H1 (cell line): ENCODE measurements around the gene OR5H6. TPM values are rescaled to one million over a fixed set of nuclear protein-coding genes. Genes with fewer than 3 reads are reported as not detected.

Source experiments
- CTCF ChIA-PET: fragments of 300-600 bp; sonication (Branson Sonifier 250); formaldehyde crosslinking; loops from one replicate; lab custom pipeline; 2021; ENCODE audit not compliant: partially characterized antibody; lab: Charles Lee
- POLR2A ChIA-PET: fragments of 300-600 bp; sonication (Branson Sonifier 250); formaldehyde crosslinking; loops from one replicate; lab custom pipeline; 2021; ENCODE audit warnings: inconsistent platforms; ENCODE audit not compliant: partially characterized antibody; lab: Charles Lee
- DNase-seq, 2 experiments: peaks; one replicate each; pipeline versions ENCODE4 v3.0.0 to v3.0.0-alpha.2; 2010 to 2022; ENCODE audit warnings: low spot score in 2 of 2, low read depth in 1 of 2, mixed read lengths in 1 of 2
- FAIRE-seq: peaks from 2 replicates; lab custom pipeline; 2011; peaks lifted over from hg19 to GRCh38; lab: Jason Lieb, UNC
- H2AFZ ChIP-seq: 2 replicates; pipeline ENCODE4 v1.8.1; 2012; ENCODE audit warnings: low read length, inconsistent platforms
- H2AK5ac ChIP-seq: 2 replicates; pipeline ENCODE4 v1.6.1; 2013; ENCODE audit warnings: low read depth, low read length
- H2BK120ac ChIP-seq: replicated peaks from 2 replicates; pipeline ENCODE3; 2013; ENCODE audit warnings: low read depth, low read length, inconsistent platforms
- H2BK12ac ChIP-seq: 2 replicates; pipeline ENCODE4 v1.6.1; 2013; ENCODE audit warnings: low read depth, low read length
- H2BK15ac ChIP-seq: 2 replicates; pipeline ENCODE4 v1.6.1; 2013; ENCODE audit warnings: low read length
- H2BK20ac ChIP-seq: 2 replicates; pipeline ENCODE4 v1.6.1; 2013; ENCODE audit warnings: low read length
- H2BK5ac ChIP-seq: 2 replicates; pipeline ENCODE4 v1.6.1; 2013; ENCODE audit warnings: low read depth, low read length
- H3K14ac ChIP-seq: 2 replicates; pipeline ENCODE4 v1.6.1; 2013; ENCODE audit warnings: inconsistent platforms; ENCODE audit not compliant: insufficient read length
- H3K18ac ChIP-seq: 2 replicates; pipeline ENCODE4 v1.6.1; 2013; ENCODE audit warnings: low read length; ENCODE audit errors: extremely low read depth
- H3K23ac ChIP-seq: 2 replicates; pipeline ENCODE4 v1.6.1; 2013; ENCODE audit warnings: inconsistent platforms; ENCODE audit not compliant: insufficient read length
- H3K23me2 ChIP-seq: 2 replicates; pipeline ENCODE4 v1.6.1; 2013; ENCODE audit warnings: low read depth, low read length
- H3K27ac ChIP-seq: 2 replicates; pipeline ENCODE4 v1.6.1; 2011; ENCODE audit warnings: low read depth, low read length, inconsistent platforms
- H3K27me3 ChIP-seq, 4 experiments: replicated peaks in 1 of 4; 1 replicate in 1 of 4; 2 replicates in 3 of 4; pipeline versions ENCODE4 v1.6.1 to v1.8.1; 2011 to 2013; ENCODE audit warnings: low read length in 3 of 4, mild to moderate bottlenecking in 3 of 4, inconsistent platforms in 2 of 4, mixed read lengths in 2 of 4, moderate library complexity in 1 of 4; ENCODE audit not compliant: control insufficient read depth in 3 of 4, insufficient read depth in 3 of 4; ENCODE audit errors: extremely low read depth in 1 of 4
- H3K36me3 ChIP-seq, 4 experiments: 2 replicates each; pipeline versions ENCODE4 v1.6.1 to v1.8.1; 2011 to 2013; ENCODE audit warnings: mild to moderate bottlenecking in 4 of 4, low read length in 3 of 4, moderate library complexity in 2 of 4, control low read depth in 1 of 4, inconsistent platforms in 1 of 4; ENCODE audit not compliant: insufficient read depth in 4 of 4, control insufficient read depth in 2 of 4
- H3K4ac ChIP-seq: replicated peaks from 2 replicates; pipeline ENCODE3; 2013; ENCODE audit warnings: low read length, low read depth, mixed read lengths, inconsistent platforms; ENCODE audit not compliant: insufficient read length
- H3K4me1 ChIP-seq, 4 experiments: replicated peaks in 1 of 4; 1 replicate in 1 of 4; 2 replicates in 3 of 4; pipeline versions ENCODE4 v1.6.1 to v1.8.1; 2011 to 2013; ENCODE audit warnings: low read length in 3 of 4, inconsistent platforms in 2 of 4, mixed read lengths in 1 of 4; ENCODE audit not compliant: insufficient read depth in 4 of 4, control insufficient read depth in 3 of 4
- H3K4me2 ChIP-seq, 2 experiments: 2 replicates each; pipeline versions ENCODE4 v1.6.1 to v1.8.1; 2011 to 2013; ENCODE audit warnings: low read depth in 2 of 2, low read length in 2 of 2, control low read depth in 1 of 2, inconsistent platforms in 1 of 2, mild to moderate bottlenecking in 1 of 2; ENCODE audit not compliant: insufficient read depth in 1 of 2
- H3K4me3 ChIP-seq, 4 experiments: fragments of 200-600, 300-600 bp in 1 of 4; sonication (generic), shearing (Covaris generic), sonication (Bioruptor Twin) in 1 of 4; 2 replicates each; pipeline versions ENCODE4 v1.5.1 to v1.8.1; 2011 to 2016; ENCODE audit warnings: low read length in 4 of 4, low read depth in 3 of 4, control low read depth in 2 of 4, inconsistent platforms in 2 of 4, mild to moderate bottlenecking in 2 of 4, mixed read lengths in 1 of 4, moderate library complexity in 1 of 4; ENCODE audit not compliant: insufficient read depth in 2 of 4; ENCODE audit errors: extremely low read depth in 1 of 4
- H3K56ac ChIP-seq: replicated peaks from 2 replicates; pipeline ENCODE3; 2013; ENCODE audit warnings: low read depth, mild to moderate bottlenecking, mixed read lengths, low read length, inconsistent platforms; ENCODE audit not compliant: insufficient read length
- H3K79me1 ChIP-seq: 2 replicates; pipeline ENCODE4 v1.6.1; 2013; ENCODE audit warnings: low read depth, low read length, control low read depth
- H3K79me2 ChIP-seq, 2 experiments: 2 replicates each; pipeline versions ENCODE4 v1.6.1 to v1.8.1; 2012 to 2013; ENCODE audit warnings: low read length in 2 of 2, mild to moderate bottlenecking in 2 of 2, inconsistent platforms in 1 of 2; ENCODE audit not compliant: insufficient read depth in 2 of 2, control insufficient read depth in 1 of 2
- H3K9ac ChIP-seq, 4 experiments: replicated peaks in 1 of 4; 1 replicate in 1 of 4; 2 replicates in 3 of 4; pipeline versions ENCODE4 v1.6.1 to v1.8.1; 2011 to 2013; ENCODE audit warnings: low read depth in 3 of 4, low read length in 3 of 4, control low read depth in 2 of 4, mild to moderate bottlenecking in 2 of 4, moderate library complexity in 2 of 4, inconsistent platforms in 1 of 4; ENCODE audit errors: extremely low read depth in 1 of 4
- H3K9me3 ChIP-seq, 2 experiments: 2 replicates each; pipeline versions ENCODE4 v1.6.1 to v1.8.1; 2012 to 2013; ENCODE audit warnings: mild to moderate bottlenecking in 2 of 2, moderate library complexity in 2 of 2, control low read depth in 1 of 2, inconsistent platforms in 1 of 2, low read depth in 1 of 2, low read length in 1 of 2, mixed read lengths in 1 of 2; ENCODE audit not compliant: insufficient read depth in 2 of 2
- H4K20me1 ChIP-seq, 2 experiments: replicated peaks in 1 of 2; 2 replicates each; pipeline versions ENCODE3 to v1.8.1; 2011 to 2013; ENCODE audit warnings: inconsistent platforms in 2 of 2, low read length in 2 of 2, mild to moderate bottlenecking in 1 of 2; ENCODE audit not compliant: insufficient read depth in 2 of 2, control insufficient read depth in 1 of 2
- H4K5ac ChIP-seq: 2 replicates; pipeline ENCODE4 v1.6.1; 2013; ENCODE audit warnings: low read length, low read depth, mixed read lengths, inconsistent platforms; ENCODE audit not compliant: insufficient read length
- H4K8ac ChIP-seq: 2 replicates; pipeline ENCODE4 v1.8.0; 2013; ENCODE audit warnings: mild to moderate bottlenecking, moderate library complexity, low read length, inconsistent platforms; ENCODE audit not compliant: insufficient read depth; ENCODE audit errors: extremely low read depth
- H4K91ac ChIP-seq: replicated peaks from 2 replicates; pipeline ENCODE3; 2013; ENCODE audit warnings: low read length, mixed read lengths, inconsistent platforms; ENCODE audit not compliant: insufficient read length
- BACH1 ChIP-seq: IDR thresholded peaks from 2 replicates; pipeline ENCODE4 v1.6.1; 2012; ENCODE audit warnings: low read length, improper control_type of control experiment
- CEBPB ChIP-seq: IDR thresholded peaks from 2 replicates; pipeline ENCODE4 v1.6.1; 2012; ENCODE audit warnings: low read depth, low read length
- CHD2 ChIP-seq: IDR thresholded peaks from 2 replicates; pipeline ENCODE4 v1.6.1; 2012; ENCODE audit warnings: low read length, improper control_type of control experiment
- CREB1 ChIP-seq: IDR thresholded peaks from 2 replicates; pipeline ENCODE4 v1.6.1; 2012; ENCODE audit warnings: inconsistent platforms
- EZH2 ChIP-seq: fragments of 200-600 bp; sonication (generic); IDR thresholded peaks from 2 replicates; pipeline ENCODE4 v1.7.1; 2012; ENCODE audit warnings: low read depth, mild to moderate bottlenecking, moderate library complexity, low read length, inconsistent platforms; ENCODE audit not compliant: severe bottlenecking
- PHF8 ChIP-seq: fragments of 200-600 bp; sonication (generic); conservative IDR thresholded peaks from 2 replicates; pipeline ENCODE4 v1.7.1; 2012; ENCODE audit warnings: low read depth, mild to moderate bottlenecking, inconsistent platforms, low read length, moderate library complexity
- RBBP5 ChIP-seq: IDR thresholded peaks from 2 replicates; pipeline ENCODE4 v1.7.1; 2012; ENCODE audit warnings: low read depth, mild to moderate bottlenecking, inconsistent platforms, low read length, moderate library complexity, borderline replicate concordance
- RNF2 ChIP-seq: fragments of 200-900, 300-1000 bp; sonication (generic); IDR thresholded peaks from 2 replicates; pipeline ENCODE4 v1.7.1; 2016; ENCODE audit warnings: borderline replicate concordance, low read depth, mild to moderate bottlenecking, antibody characterized with exemption, low read length; ENCODE audit not compliant: poor library complexity, severe bottlenecking; ENCODE audit errors: missing control alignments
- SIRT6 ChIP-seq: IDR thresholded peaks from one replicate; pipeline ENCODE4 v1.7.1; 2012; ENCODE audit warnings: low read length, inconsistent platforms
- SUZ12 ChIP-seq: fragments of 200-600 bp; sonication (generic); IDR thresholded peaks from 2 replicates; pipeline ENCODE4 v1.6.1; 2012; ENCODE audit warnings: mild to moderate bottlenecking, inconsistent platforms, low read length, moderate library complexity, mixed read lengths
- ZNF274 ChIP-seq: IDR thresholded peaks from 2 replicates; pipeline ENCODE4 v1.7.0; 2012; ENCODE audit warnings: low read length, borderline replicate concordance; ENCODE audit errors: extremely low read depth
- WGBS, 2 experiments: shearing (Covaris generic) in 1 of 2; methylation state at CpG; one replicate each; pipeline versions ENCODE4 v1.1.6 to v1.1.7; 2013 to 2015; ENCODE audit warnings: low lambda C conversion rate in 2 of 2, mixed read lengths in 2 of 2, inconsistent platforms in 1 of 2, low coverage in 1 of 2, missing lambda C conversion rate in 1 of 2; ENCODE audit not compliant: insufficient replicate concordance in 2 of 2, insufficient coverage in 1 of 2, insufficient read length in 1 of 2; ENCODE audit errors: extremely low coverage in 1 of 2, missing lambda C conversion rate in 1 of 2; 5-methylcytosine and 5-hydroxymethylcytosine counted together
- polyA plus RNA-seq, 7 experiments: library from polyadenylated mRNA; depleted of rRNA in 3 of 7; stranded (reverse) in 5 of 7; unstranded in 2 of 7; fragments of >200 nt in 5 of 7; fragments of 200-250 nt in 2 of 7; gene quantifications; 1 replicate in 5 of 7; 2 replicates in 1 of 7; 4 replicates in 1 of 7; pipeline versions ENCODE4 v1.2.1 to v1.2.3, GENCODE V29; 2011 to 2013; ENCODE audit warnings: missing spikeins in 2 of 7, mixed read lengths in 2 of 7
- total RNA-seq: library from RNA; stranded (reverse); fragmentation: NEBNext Ultra II Directional; extraction: Animal tissue kit (Norgen Biotek cat#: 25700); gene quantifications from 2 replicates; pipeline ENCODE4 v1.2.1, GENCODE V29; 2021
- TF ChIP-seq, protein P1 (sequence below), 3 experiments: IDR thresholded peaks; 1 replicate in 2 of 3; 2 replicates in 1 of 3; pipeline versions ENCODE4 v1.5.1 to v1.6.1; 2011; ENCODE audit warnings: low read length in 3 of 3, mild to moderate bottlenecking in 3 of 3, inconsistent platforms in 2 of 3, low read depth in 1 of 3, moderate library complexity in 1 of 3; ENCODE audit not compliant: insufficient read depth in 1 of 3; ENCODE audit errors: control extremely low read depth in 1 of 3

OR5H6 gene
- total and polyA plus RNA-seq, 2 of the 8 experiments (the other 6 are each of a cell fraction or from before 2014, with no cell fraction given), result 0.06 TPM; not detected in 1

DNA sequence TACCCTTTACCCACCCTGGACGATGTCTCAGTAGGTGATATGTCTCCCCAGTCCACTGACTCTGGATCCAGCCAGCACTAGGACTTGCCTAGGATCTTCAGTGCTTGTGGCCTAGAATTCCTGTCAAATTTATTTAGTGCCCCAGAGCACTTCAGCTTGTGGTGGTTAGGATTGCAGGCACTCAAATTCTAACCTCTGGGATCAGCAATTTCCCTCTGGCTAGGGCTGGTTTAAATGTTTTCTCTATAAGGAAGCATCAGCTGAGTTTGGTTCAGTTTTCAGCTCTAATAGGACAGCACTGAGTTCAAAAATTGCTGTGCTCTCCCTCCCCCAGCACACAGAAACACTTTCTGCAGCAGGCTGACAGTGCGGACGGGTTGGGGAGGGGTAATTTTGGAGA, 8.1 kb downstream of the OR5H6 start:
- Histone ChIP-seq H3K9ac (no peak overlapping the region), H2BK20ac (no peak overlapping the region), H3K4me2 (no peak overlapping the region), H2BK5ac (no peak overlapping the region), H3K23me2 (no peaks in the 10 kb centered on the region), H3K18ac (no peak overlapping the region), H3K56ac (no peak overlapping the region), H3K4ac (no peak overlapping the region), H3K4me3 (no peak overlapping the region), H3K9me3 (peaks cover 0 to 4% of the 10 kb centered on the region in 2 experiments; a peak in 2 of 4 replicates), H4K5ac (no peak overlapping the region), H4K91ac (peak overlapping the region; percentile 69), H3K79me1 (no peaks in the 10 kb centered on the region), H2BK12ac (no peak overlapping the region), H3K4me1 (no peaks in the 10 kb centered on the region), H3K27ac (no peak overlapping the region), H2BK15ac (no peak overlapping the region), H4K20me1 (no peaks in the 10 kb centered on the region), H3K79me2 (no peaks in the 10 kb centered on the region), H2AK5ac (no peak overlapping the region), H2AFZ (peak overlapping the region; percentile 49; the same call in 1 of the 2 replicates), H3K23ac (no peak overlapping the region), H4K8ac (no peak overlapping the region), H2BK120ac (no peak overlapping the region), H3K36me3 (no peaks in the 10 kb centered on the region), H3K27me3 (no peaks in the 10 kb centered on the region), H3K14ac (no peak overlapping the region)
- CTCF ChIA-PET, result interaction anchor here (1.3 to 3.2 kb wide), 2 partner anchors 13 to 57 kb away, joined by 3 to 18 read pairs; no protein-coding TSS in a partner anchor
- WGBS, 2 experiments, result 84% methylated on average over 3 of the region's 3 CpGs; no CpG with 5 or more reads in 1 of the 2 experiments
- POLR2A ChIA-PET, result interaction anchor here (0.7 kb wide), 1 partner anchor 48 kb away, joined by 3 read pairs; no protein-coding TSS in a partner anchor
- FAIRE-seq (no peak), DNase-seq (no peak)
- TF ChIP-seq CEBPB, result no peak
- TF ChIP-seq RNF2, result no peak
- TF ChIP-seq SUZ12, result no peak
- no peak for TF ChIP-seq PHF8
- TF ChIP-seq, protein P1, sequence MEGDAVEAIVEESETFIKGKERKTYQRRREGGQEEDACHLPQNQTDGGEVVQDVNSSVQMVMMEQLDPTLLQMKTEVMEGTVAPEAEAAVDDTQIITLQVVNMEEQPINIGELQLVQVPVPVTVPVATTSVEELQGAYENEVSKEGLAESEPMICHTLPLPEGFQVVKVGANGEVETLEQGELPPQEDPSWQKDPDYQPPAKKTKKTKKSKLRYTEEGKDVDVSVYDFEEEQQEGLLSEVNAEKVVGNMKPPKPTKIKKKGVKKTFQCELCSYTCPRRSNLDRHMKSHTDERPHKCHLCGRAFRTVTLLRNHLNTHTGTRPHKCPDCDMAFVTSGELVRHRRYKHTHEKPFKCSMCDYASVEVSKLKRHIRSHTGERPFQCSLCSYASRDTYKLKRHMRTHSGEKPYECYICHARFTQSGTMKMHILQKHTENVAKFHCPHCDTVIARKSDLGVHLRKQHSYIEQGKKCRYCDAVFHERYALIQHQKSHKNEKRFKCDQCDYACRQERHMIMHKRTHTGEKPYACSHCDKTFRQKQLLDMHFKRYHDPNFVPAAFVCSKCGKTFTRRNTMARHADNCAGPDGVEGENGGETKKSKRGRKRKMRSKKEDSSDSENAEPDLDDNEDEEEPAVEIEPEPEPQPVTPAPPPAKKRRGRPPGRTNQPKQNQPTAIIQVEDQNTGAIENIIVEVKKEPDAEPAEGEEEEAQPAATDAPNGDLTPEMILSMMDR (IDR thresholded peaks at IDR 0.05; ENCODE audit: control extremely low read depth in 1 of 3, insufficient read depth in 1 of 3, low read depth in 1 of 3, low read length in 3 of 3), result no peak
- TF ChIP-seq CREB1, result no peak
- TF ChIP-seq SIRT6, result no peak
- TF ChIP-seq EZH2, result no peak
- no peak for TF ChIP-seq BACH1
- TF ChIP-seq ZNF274, result no peak
- no peak for TF ChIP-seq RBBP5
- TF ChIP-seq CHD2, result no peak
